Ammon's horn (tissue), 1 donor: Measurements from ENCODE around the gene TMEM239.
"Not testable (repeated sequence)": the region's sequence is repeated elsewhere in the genome, so short reads cannot be mapped to it uniquely, and the experiment has no call there.

Experiments used
- DNase-seq: peaks from one replicate; pipeline ENCODE4 v3.0.0-alpha.2; 2016; ENCODE audit warnings: low spot score

TMEM239 gene

GRCh38 chr20:2816030-2816582 lies at the start of gene TMEM239:
Gene TMEM239 (plus strand): TSS chr20:2816364. CDS start chr20:2816555, 191 bp downstream.
- DNase-seq = no peak

- no peak for DNase-seq
Observed at GRCh38 chr20:2767768-2768631, 48.2 kb upstream of the TMEM239 start.

GRCh38 chr20:2768632-2769015 lies 47.5 kb upstream of the TMEM239 start:
- DNase-seq = no peak

GRCh38 chr20:2770091-2770490 lies 46.1 kb upstream of the TMEM239 start:
- not testable (repeated sequence) for DNase-seq

GRCh38 chr20:2771631-2772080 lies 44.5 kb upstream of the TMEM239 start:
- no peak for DNase-seq

- DNase-seq = no peak
Observed at GRCh38 chr20:2773812-2774211, 42.4 kb upstream of the TMEM239 start.

GRCh38 chr20:2775139-2775538 lies 41.0 kb upstream of the TMEM239 start:
- DNase-seq = no peak

GRCh38 chr20:2778602-2779321 lies 37.4 kb upstream of the TMEM239 start:
- no peak for DNase-seq

- no peak for DNase-seq
Observed at GRCh38 chr20:2780948-2781347, 35.2 kb upstream of the TMEM239 start.

GRCh38 chr20:2783908-2784566 lies 32.1 kb upstream of the TMEM239 start:
- no peak for DNase-seq

- no peak for DNase-seq
Observed at GRCh38 chr20:2793471-2793870, 22.7 kb upstream of the TMEM239 start.

GRCh38 chr20:2794202-2794748 lies 21.9 kb upstream of the TMEM239 start:
- no peak for DNase-seq

GRCh38 chr20:2794866-2795447 lies 21.2 kb upstream of the TMEM239 start:
- no peak for DNase-seq

- no peak for DNase-seq
Observed at GRCh38 chr20:2795451-2795850, 20.7 kb upstream of the TMEM239 start.

- no peak for DNase-seq
Observed at GRCh38 chr20:2796011-2796660, 20.0 kb upstream of the TMEM239 start.

- no peak for DNase-seq
Observed at GRCh38 chr20:2797136-2797983, 18.8 kb upstream of the TMEM239 start.

- DNase-seq = no peak
Observed at GRCh38 chr20:2798095-2798805, 17.9 kb upstream of the TMEM239 start.

- no peak for DNase-seq
Observed at GRCh38 chr20:2798814-2799213, 17.4 kb upstream of the TMEM239 start.

- no peak for DNase-seq
Observed at GRCh38 chr20:2799271-2799670, 16.9 kb upstream of the TMEM239 start.
